GM19193 (cell line): Measurements from ENCODE around the gene AARS2.
A peak's percentile ranks its signal among the peaks of the same experiment; 100 is the strongest.

Source experiments
- POLR2A ChIP-seq: IDR thresholded peaks from 4 replicates; pipeline ENCODE4 v1.6.1; 2011; ENCODE audit not compliant: insufficient read depth, insufficient read length; ENCODE audit errors: extremely low read depth

Gene AARS2

DNA sequence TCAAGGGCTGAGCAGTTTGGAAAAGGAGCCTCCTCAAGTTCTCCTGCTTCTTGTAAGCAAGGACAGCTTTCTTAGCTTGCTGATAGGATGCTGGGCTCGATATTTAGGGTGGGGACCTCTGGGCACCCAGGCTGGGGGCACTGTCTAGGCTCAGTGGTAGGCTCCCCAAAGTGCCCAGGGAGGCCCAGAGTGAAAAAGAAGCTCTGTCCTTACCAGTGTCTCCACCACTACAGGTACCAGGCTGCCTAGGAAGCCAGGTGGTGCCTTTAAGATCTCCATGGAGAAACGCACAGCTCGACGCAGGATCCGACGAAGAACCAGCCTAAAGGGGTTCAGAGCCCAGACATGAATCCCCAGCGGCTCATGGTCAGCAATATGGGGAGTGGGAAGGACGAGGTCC is 6.4 kb downstream of the AARS2 start:
- no peak for TF ChIP-seq POLR2A

- no peak for TF ChIP-seq POLR2A
These were observed 7.9 kb downstream of the AARS2 start for GRCh38 chr6:44305200-44305725.

GRCh38 chr6:44304282-44305199 is 8.6 kb downstream of the AARS2 start:
- no peak for TF ChIP-seq POLR2A

DNA sequence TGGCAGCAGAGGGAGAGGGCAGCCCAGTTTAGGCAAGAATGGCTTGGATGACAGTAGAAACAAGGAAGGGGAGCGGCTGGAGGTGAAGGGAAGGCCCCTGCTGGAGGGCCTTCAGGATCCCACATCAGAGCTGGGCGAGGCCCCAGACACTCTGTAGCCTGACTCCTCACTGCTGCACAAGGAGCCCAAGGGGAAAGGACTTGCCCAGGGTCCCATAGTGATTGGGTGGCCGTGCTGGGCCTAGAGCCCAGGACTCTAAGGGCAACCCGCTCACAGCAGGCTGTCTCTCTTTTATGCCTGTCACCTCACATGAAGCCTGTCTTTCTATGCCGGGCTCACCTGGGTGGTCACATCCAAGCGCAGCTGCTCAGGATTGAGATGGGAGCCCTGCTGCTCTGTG is 9.3 kb downstream of the AARS2 start:
- TF ChIP-seq POLR2A: no peak

- TF ChIP-seq POLR2A: no peak
These were observed 10.3 kb downstream of the AARS2 start for GRCh38 chr6:44302856-44303255.

DNA sequence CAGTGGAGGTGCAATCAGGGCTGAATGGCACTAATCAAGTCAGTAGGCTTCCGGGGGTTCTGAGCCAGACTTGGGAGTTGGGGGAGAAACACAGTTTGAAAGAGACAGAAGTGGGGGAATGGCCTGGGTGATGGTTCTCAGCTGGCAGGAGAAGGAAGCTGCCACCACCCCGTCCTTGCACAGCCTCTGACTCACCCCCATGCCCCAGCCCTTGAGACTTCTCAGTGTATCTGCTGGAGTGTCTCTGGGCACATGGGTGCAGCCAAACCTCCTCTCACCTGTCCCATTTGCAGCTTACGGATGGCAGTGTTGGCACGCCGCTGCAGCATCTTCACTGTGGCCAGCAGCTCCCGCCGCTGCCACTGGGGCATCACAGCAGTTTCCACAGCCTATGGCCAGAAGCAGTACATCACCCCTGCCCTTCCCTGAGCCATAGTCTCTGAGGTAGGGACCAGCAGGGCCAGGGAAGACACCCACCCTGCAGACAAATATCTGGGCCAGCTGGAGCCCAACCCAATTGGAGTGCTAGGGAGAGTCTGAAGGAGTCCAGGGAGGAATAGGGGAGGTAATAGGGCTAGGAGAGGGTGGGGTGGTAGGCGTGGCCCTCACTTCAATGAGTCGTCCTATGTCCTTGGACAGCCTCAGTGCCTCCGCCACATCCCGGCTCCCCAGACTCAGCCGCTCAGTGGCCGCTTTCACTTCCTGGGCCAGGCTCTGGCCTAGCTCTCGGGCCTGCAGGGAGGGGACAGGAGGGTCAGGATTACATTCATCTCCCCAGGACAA is 11.2 kb downstream of the AARS2 start:
- no peak for TF ChIP-seq POLR2A

DNA sequence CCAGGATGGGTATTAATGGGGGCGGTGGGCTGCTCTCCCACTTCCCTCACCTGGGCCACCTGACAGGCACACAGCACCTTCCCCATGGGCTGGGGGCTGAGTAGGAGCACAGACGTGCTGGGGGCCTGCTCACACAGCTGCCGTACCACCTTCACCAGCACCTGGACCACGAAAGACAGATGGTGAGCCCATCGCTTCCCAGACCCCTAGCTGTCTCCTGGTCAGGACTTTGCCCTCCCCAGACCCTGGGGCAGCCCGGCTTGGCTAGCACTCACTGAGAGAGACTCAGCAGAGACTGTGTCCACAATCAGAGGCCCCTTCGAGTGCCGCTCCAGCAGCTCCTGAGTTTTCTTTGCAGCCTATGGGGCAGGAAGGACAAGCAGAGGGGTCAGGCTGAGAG is 12.0 kb downstream of the AARS2 start:
- TF ChIP-seq POLR2A: no peak

DNA sequence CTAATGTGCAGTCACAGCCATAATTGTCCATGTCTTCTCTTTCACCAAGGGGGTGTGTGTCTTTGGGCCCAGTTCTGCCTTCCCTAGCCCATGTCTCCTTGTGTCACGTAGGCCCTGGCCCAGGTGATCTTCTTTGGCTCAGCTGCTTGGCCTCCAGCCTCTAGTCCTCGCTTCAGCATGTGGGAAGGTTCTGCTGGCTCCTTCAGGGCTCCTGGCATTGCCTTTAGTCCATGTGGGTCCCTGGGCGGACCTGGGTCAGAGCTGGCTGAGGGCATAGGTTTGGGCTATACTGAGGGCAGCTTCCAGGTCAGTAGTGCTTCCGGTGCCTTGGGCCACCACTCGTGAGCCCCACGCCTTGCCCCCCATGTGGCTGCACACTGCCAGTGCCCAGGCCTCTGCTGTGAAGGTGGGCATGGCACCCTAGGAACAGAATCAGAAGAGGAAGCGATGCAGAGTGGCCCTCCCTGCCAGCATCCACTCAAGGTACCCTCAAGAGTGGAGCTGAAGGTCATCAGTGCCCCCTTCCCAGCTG is 12.8 kb downstream of the AARS2 start:
- no peak for TF ChIP-seq POLR2A

GRCh38 chr6:44298864-44299263 is 14.3 kb downstream of the AARS2 start:
- TF ChIP-seq POLR2A: no peak

- no peak for TF ChIP-seq POLR2A
These were observed 14.9 kb downstream of the AARS2 start for GRCh38 chr6:44298055-44298803.

GRCh38 chr6:44297063-44298038 is 15.8 kb downstream of the AARS2 start:
- peak; percentile 26 for TF ChIP-seq POLR2A

DNA sequence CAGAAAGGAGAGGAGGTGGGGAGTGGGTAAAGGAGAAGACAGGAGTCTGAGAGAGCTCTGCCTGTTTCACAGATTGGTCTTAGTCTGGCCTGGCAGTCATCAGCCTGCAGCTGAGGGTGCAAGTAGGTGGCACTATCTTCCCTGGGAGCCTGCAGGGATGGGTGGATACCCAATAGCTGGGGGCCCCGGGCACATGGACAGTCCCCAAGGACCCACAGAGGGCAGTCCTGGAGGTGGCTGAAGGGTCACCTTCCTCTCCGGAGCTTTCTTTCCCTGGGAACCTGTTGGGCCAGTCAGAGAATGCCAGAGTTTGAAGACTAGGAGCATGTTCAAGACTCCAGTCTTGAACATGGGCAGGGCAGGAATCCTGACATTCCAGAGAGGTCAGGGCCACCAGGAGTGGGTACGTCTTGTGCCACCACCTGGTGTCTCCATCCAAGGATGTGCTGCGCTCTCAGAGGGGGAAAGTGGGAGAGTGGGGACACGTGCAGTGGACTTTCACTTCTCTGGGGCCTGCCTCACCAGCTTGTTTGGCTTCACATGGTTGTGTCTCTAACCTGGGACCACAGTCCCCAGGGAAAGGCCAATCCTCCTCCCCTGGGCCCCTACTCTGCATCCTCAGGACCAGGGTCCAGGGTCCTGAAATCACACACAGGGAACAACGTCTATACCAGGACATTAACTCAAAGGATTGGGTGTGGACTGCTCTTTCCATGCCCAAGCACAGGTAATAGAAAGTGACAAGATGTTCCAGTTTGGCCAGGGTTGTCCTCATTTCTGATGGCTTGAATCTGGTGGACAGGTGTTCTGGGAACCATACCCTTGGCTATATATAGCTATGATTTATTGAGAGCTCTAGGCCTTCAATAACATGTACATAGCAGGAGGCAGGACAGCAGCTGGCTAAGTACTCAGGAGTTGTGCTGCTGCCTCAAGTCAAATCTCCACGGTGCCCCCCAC is 18.0 kb downstream of the AARS2 start:
- TF ChIP-seq POLR2A: no peak
